ENCODE results near the gene TRMT1.

TRMT1 gene

DNA sequence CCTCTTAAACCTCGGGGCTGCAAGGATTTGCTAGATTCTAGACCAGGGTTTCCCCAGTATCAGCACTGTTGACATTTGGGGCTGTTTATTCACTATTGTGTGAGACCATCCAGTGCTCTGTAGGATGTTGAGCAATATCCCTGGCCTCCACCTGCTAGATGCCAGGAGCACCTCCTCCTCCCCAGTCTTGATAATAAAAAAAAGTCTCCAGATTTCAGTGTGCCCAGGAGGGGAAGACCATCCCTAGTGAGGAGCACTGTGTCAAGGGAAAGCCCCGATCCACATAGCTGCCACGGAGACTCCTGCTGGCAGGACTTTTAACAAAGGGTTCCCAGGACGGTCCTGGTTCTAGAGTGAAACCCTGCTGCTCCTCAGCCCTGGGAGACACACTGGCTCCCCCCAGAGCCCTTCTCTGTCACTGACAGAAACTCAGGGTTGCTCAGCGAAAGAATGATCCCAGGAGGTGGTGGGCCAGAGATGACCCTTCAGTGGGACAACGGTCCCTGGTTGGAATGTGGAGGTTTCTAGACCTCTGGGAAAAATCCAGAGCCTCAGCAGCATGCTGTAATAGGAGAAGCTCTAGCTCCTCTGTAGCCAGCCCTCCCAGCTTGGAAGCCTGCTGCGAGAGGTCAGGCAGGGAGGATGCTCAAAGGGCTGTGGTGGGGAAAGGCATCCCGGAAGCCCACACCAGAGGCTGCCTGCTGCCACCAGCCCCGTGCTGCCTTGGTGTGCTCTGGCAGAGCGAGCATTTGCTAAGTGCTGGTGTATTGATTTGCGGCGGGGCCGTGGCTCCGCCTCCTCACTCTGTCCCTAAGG, 34.1 kb downstream of the TRMT1 start:
- no peak overlapping the region for H3K4me3 ChIP-seq (ENCODE audit: control insufficient read depth, low read depth, low read length)
- TF ChIP-seq CTCF (IDR thresholded peaks at IDR 0.05; ENCODE audit: control insufficient read depth, insufficient read depth, low read depth, low read length, missing control alignments) = peak; percentile 17
- no peak for DNase-seq (ENCODE audit: low read depth)

GRCh38 chr19:13079542-13079986, 37.0 kb downstream of the TRMT1 start:
- no peak overlapping the region for H3K4me3 ChIP-seq (ENCODE audit: control insufficient read depth, low read depth, low read length)
- no peak for DNase-seq (ENCODE audit: low read depth)
- no peak for TF ChIP-seq CTCF (IDR thresholded peaks at IDR 0.05; ENCODE audit: control insufficient read depth, insufficient read depth, low read depth, low read length, missing control alignments)

GRCh38 chr19:13078897-13079541, 37.5 kb downstream of the TRMT1 start:
- DNase-seq (ENCODE audit: low read depth) = no peak
- H3K4me3 ChIP-seq (ENCODE audit: control insufficient read depth, low read depth, low read length) = no peak overlapping the region
- TF ChIP-seq CTCF (IDR thresholded peaks at IDR 0.05; ENCODE audit: control insufficient read depth, insufficient read depth, low read depth, low read length, missing control alignments) = no peak

DNA sequence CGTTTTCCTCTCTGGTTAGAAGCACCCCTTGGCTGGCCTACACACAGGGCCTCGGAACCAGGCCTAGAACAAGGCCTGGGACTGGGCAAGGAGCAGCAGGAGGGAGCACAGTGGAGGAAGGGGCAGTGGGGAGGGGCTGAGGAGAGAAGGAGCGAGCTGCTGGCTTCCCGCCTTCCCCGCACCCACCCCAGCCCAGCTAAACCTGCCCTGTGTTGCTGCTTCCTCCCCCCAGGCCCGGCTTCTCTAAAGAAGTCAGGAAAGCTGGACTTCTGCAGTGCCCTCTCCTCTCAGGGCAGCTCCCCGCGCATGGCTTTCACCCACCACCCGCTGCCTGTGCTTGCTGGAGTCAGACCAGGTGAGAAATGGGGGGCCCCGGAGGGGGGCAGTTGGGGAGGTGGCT, 38.2 kb downstream of the TRMT1 start:
- no peak for DNase-seq (ENCODE audit: low read depth)
- no peak overlapping the region for H3K4me3 ChIP-seq (ENCODE audit: control insufficient read depth, low read depth, low read length)
- no peak for TF ChIP-seq CTCF (IDR thresholded peaks at IDR 0.05; ENCODE audit: control insufficient read depth, insufficient read depth, low read depth, low read length, missing control alignments)

DNA sequence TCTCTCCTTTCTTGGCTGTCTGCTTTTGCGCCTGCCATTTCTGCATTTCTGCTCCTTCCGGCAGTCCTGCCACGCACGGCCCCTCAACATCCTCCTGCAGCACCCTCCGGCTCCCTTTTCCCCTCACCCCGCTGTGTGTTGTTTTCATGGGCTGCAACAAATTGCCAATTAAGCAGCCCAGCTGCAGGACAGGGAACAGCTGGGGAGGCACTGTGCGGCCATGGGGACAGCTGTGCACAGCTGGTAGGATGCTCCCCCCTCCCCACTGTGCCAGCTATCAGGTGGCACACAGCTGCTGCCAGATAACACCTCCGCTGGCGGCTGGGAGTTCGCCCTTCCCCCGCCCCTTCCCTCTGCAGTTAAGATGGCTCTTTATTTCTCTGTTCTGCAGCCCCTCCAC, 39.3 kb downstream of the TRMT1 start:
- no peak overlapping the region for H3K4me3 ChIP-seq (ENCODE audit: control insufficient read depth, low read depth, low read length)
- TF ChIP-seq CTCF (IDR thresholded peaks at IDR 0.05; ENCODE audit: control insufficient read depth, insufficient read depth, low read depth, low read length, missing control alignments) = no peak
- DNase-seq (ENCODE audit: low read depth) = no peak

- no peak for TF ChIP-seq CTCF (IDR thresholded peaks at IDR 0.05; ENCODE audit: control insufficient read depth, insufficient read depth, low read depth, low read length, missing control alignments)
- no peak overlapping the region for H3K4me3 ChIP-seq (ENCODE audit: control insufficient read depth, low read depth, low read length)
- DNase-seq (ENCODE audit: low read depth) = no peak
These were observed 39.8 kb downstream of the TRMT1 start for GRCh38 chr19:13076787-13077186.
